Mucosa of rectum (tissue), 2 donors: ENCODE data around the gene RC3H1.
"Not testable (repeated sequence)": the region's sequence is repeated elsewhere in the genome, so short reads cannot be mapped to it uniquely, and the experiment has no call there.

ENCODE experiments used
- H3K27ac ChIP-seq, 2 donors: one replicate each; pipeline ENCODE4 v1.7.0; 2013; ENCODE audit warnings: inconsistent platforms in 2 of 2, low read depth in 2 of 2, low read length in 2 of 2
- H3K27me3 ChIP-seq, 2 donors: one replicate each; pipeline ENCODE4 v1.7.0; 2013; ENCODE audit warnings: low read length in 2 of 2; ENCODE audit not compliant: control insufficient read depth in 2 of 2, insufficient read depth in 2 of 2
- H3K36me3 ChIP-seq, 2 donors: one replicate each; pipeline ENCODE4 v1.7.0; 2013; ENCODE audit warnings: low read length in 2 of 2; ENCODE audit not compliant: control insufficient read depth in 2 of 2, insufficient read depth in 2 of 2
- H3K4me1 ChIP-seq, 2 donors: one replicate each; pipeline ENCODE4 v1.7.0; 2013; ENCODE audit warnings: low read length in 2 of 2, mild to moderate bottlenecking in 1 of 2; ENCODE audit not compliant: control insufficient read depth in 2 of 2, insufficient read depth in 2 of 2
- H3K4me3 ChIP-seq, 2 donors: one replicate each; pipeline ENCODE4 v1.7.0; 2013; ENCODE audit warnings: low read length in 2 of 2
- H3K9ac ChIP-seq, 2 donors: one replicate each; pipeline ENCODE4 v1.7.0; 2013; ENCODE audit warnings: low read length in 2 of 2, low read depth in 1 of 2, mild to moderate bottlenecking in 1 of 2
- H3K9me3 ChIP-seq, 2 donors: one replicate each; pipeline ENCODE4 v1.7.0; 2013; ENCODE audit warnings: low read length in 2 of 2; ENCODE audit not compliant: control insufficient read depth in 2 of 2
- donor health status: healthy.
- donor health status: Normal muscosa, but diverticular disease.

The RC3H1 gene

GRCh38 chr1:174049514-174049913, 27.4 kb upstream of the RC3H1 start:
- Histone ChIP-seq H3K27me3 (no peaks in the 10 kb centered on the region), H3K9me3 (no peaks in the 10 kb centered on the region), H3K27ac (no peak overlapping the region), H3K4me1 (no peaks in the 10 kb centered on the region), H3K36me3 (no peaks in the 10 kb centered on the region), H3K4me3 (no peak overlapping the region), H3K9ac (no peak overlapping the region)

DNA sequence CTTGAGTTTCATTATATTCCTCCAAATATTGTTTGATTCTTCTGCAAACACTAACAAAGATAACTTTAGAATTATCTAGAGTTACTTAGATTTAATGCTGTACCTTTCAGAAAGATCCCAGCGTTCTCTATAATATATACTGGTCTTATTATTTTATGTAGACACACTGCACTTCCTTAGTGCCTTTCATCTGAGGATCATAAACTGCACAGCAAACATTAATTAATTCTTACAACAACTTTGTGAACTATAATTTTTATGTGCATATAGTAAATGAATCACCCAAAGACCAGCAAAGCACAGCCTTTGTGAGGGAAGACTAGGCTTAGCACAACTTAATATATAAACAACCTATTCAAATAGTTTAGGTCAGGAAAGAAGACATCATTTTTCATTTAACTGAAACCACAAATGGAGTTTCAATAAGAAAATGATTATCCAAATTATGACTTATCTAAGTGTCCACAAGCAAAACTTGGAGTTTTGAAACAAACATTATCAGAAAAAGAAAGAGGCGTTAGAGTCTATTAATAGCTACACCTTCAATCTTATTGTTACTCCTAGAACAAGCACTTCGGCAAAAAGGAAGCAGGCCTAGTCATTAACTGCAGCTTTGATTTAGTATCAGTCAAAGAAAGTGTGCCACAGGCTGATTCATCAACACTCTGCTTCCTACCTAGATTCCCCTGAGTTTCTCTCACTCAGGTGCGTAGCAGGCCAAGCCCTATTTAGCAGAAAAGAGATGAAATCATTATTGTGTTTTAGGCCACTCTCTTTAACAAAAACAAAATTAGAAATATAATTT, 22.5 kb upstream of the RC3H1 start:
- no peak overlapping the region for H3K27ac ChIP-seq
- no peaks in the 10 kb centered on the region for H3K36me3 ChIP-seq
- no peaks in the 10 kb centered on the region for H3K4me1 ChIP-seq
- H3K4me3 ChIP-seq, result no peak overlapping the region
- no peak overlapping the region for H3K9ac ChIP-seq
- H3K9me3 ChIP-seq, result no peaks in the 10 kb centered on the region
- no peaks in the 10 kb centered on the region for H3K27me3 ChIP-seq

DNA sequence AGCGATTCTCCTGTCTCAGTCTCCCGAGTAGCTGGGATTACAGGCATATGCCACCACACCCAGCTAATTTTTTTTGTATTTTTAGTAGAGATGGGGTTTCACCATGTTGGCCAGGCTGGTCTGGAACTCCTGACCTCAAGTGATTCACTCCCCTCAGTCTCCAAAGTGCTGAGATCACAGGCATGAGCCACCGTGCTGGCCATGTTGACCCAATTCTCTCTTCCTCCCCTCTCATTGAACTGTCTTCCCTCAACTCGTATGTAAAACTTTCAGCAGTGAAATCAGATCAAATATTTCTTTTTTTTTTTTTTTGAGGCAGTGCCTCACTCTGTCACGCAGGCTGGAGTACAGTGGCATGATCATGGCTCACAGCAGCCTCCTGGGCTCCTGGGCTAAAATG, 20.4 kb upstream of the RC3H1 start:
- H3K9ac ChIP-seq, H3K4me3 ChIP-seq, H3K36me3 ChIP-seq, H3K4me1 ChIP-seq, H3K27me3 ChIP-seq, H3K27ac ChIP-seq, H3K9me3 ChIP-seq: not testable (repeated sequence)

DNA sequence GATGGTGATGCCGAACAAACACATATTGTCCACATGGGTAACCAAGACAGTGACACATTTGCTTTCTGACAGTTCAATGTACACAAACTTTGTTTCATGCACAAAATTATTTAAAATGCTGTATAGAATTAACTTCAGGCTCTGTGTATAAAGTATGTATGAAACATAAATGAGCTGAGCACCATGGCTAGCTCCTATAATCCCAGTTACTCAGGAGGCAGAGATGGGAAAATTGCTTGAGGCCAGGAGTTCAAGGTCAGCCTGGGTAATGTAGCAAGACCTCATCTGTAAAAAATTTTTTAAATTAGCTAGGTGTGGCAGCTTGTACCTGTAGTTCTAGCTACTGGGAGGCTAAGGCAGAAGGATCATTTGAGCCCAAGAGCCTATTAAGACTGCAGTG, 19.2 kb upstream of the RC3H1 start:
- no peaks in the 10 kb centered on the region for H3K9me3 ChIP-seq
- no peak overlapping the region for H3K4me3 ChIP-seq
- no peaks in the 10 kb centered on the region for H3K4me1 ChIP-seq
- H3K9ac ChIP-seq, result no peak overlapping the region
- no peaks in the 10 kb centered on the region for H3K27me3 ChIP-seq
- no peaks in the 10 kb centered on the region for H3K36me3 ChIP-seq
- H3K27ac ChIP-seq, result no peak overlapping the region

- Histone ChIP-seq H3K4me1 (no peaks in the 10 kb centered on the region), H3K27me3 (no peaks in the 10 kb centered on the region)
Measured at GRCh38 chr1:174040387-174040786, 18.2 kb upstream of the RC3H1 start.

DNA sequence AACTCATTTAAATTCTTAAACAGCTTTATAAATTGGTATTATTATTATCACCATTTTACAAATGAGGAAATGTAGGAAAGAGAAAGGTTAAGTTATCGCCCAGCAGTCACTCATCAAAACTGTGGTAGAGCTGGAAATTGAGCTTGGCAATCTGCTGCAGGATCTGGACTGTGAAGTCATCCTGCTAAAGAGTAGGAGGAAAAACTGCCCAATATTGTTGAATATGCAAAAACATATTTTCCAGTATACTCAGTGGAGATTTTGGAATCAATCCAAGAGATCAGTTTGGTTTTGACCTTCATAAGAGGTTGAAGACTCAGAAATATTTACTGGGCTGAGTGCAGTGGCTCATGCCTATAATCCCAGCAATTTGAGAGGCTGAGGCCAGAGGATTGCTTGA, 16.9 kb upstream of the RC3H1 start:
- H3K4me3 ChIP-seq, result no peak overlapping the region
- H3K27me3 ChIP-seq, result no peaks in the 10 kb centered on the region
- H3K9ac ChIP-seq, result no peak overlapping the region
- H3K4me1 ChIP-seq, result no peaks in the 10 kb centered on the region
- no peaks in the 10 kb centered on the region for H3K9me3 ChIP-seq
- H3K36me3 ChIP-seq, result no peaks in the 10 kb centered on the region
- H3K27ac ChIP-seq, result no peak overlapping the region

More at GRCh38 chr1:174040387-174040786, 18.2 kb upstream of the RC3H1 start:
- H3K9me3 ChIP-seq, result no peaks in the 10 kb centered on the region
- H3K9ac ChIP-seq, result no peak overlapping the region
- H3K4me3 ChIP-seq, result no peak overlapping the region
- H3K27ac ChIP-seq, result no peak overlapping the region
- H3K36me3 ChIP-seq, result no peaks in the 10 kb centered on the region

- no peak overlapping the region for H3K27ac ChIP-seq
- H3K27me3 ChIP-seq, result no peaks in the 10 kb centered on the region
- no peaks in the 10 kb centered on the region for H3K9me3 ChIP-seq
- no peak overlapping the region for H3K4me3 ChIP-seq
- no peaks in the 10 kb centered on the region for H3K36me3 ChIP-seq
- H3K4me1 ChIP-seq, result no peaks in the 10 kb centered on the region
- no peak overlapping the region for H3K9ac ChIP-seq
Measured at GRCh38 chr1:174036798-174037197, 14.6 kb upstream of the RC3H1 start.

DNA sequence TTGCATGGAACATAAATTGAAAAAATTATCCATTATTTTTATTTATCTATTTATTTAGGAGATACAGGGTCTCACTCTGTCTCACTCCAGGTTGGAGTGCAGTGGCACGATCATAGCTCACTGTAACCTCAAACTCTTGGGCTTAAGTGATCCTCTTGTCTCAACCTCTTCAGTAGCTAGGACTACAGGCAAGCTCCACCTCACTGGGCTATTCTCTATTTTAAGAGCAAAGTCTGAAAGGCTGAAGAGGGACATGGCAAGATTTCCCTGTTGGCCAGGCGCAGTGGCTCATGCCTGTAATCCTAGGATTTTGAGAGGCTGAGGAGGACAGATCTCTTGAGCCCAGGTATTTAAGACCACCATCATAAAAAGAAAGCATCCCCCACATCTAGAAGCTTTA, 14.0 kb upstream of the RC3H1 start:
- Histone ChIP-seq H3K36me3 (no peaks in the 10 kb centered on the region), H3K9ac (no peak overlapping the region), H3K4me3 (no peak overlapping the region), H3K27me3 (no peaks in the 10 kb centered on the region), H3K27ac (no peak overlapping the region), H3K4me1 (no peaks in the 10 kb centered on the region), H3K9me3 (no peaks in the 10 kb centered on the region)

DNA sequence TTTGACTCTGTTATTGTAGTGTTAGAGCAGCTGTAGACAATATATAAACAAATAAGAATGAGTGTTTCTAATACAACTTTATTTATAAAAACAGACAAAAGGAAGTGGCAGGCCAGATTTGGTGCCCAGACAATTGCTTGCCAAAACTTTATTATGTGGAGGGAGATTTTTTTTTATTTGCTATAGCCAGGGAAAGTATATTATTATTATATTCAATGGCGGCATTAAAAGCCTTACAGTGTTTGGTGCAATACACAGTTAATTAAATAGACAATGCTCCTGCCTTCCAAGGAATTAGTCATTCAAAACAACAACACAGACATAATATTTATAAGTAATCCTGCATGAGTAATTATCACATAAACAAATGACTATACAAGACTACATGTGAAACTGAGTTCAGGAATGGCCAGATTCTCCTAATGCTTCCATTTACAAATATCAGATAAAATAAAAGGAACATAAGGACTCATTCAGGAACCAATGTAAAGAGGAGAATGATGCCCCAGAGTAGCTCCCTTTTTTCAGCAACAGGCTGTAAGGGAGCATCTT, 10.6 kb upstream of the RC3H1 start:
- Histone ChIP-seq H3K4me1 (no peaks in the 10 kb centered on the region), H3K9me3 (no peaks in the 10 kb centered on the region), H3K4me3 (no peak overlapping the region), H3K9ac (no peak overlapping the region), H3K27me3 (no peaks in the 10 kb centered on the region), H3K36me3 (no peaks in the 10 kb centered on the region), H3K27ac (no peak overlapping the region)

DNA sequence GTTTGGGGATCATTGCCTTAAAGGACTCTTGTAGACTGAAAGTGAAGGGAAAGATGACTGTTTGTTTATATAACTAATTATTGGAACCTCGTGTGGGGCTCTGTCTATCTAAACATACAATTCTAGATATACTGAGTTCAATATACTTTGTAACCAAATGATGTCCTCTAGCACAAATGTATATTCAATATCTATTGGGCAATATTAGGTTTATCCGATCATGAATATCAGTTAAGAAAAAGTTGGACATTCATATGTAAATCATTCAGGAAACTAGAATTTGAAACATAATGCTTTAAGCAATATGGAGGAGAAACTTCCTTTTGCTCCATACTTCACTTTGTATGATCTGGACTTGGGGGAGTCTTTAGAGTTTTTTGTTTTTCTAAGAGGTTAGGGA, 8.9 kb upstream of the RC3H1 start:
- H3K9me3 ChIP-seq, result no peaks in the 10 kb centered on the region
- H3K4me1 ChIP-seq, result no peaks in the 10 kb centered on the region
- no peak overlapping the region for H3K9ac ChIP-seq
- no peaks in the 10 kb centered on the region for H3K36me3 ChIP-seq
- H3K27ac ChIP-seq, result no peak overlapping the region
- H3K27me3 ChIP-seq, result no peaks in the 10 kb centered on the region
- H3K4me3 ChIP-seq, result no peak overlapping the region
